OCI-LY7 (cell line): Measurements from ENCODE around the gene MED1. TPM values are rescaled to one million over a fixed set of nuclear protein-coding genes. Genes with fewer than 3 reads are reported as not detected.

ENCODE experiments used
- BruUV-seq: library from RNA; stranded (reverse); fragments of 400-500 nt; replicated peaks from 2 replicates; lab custom pipeline; 2021; lab: Mats Ljungman, UMichigan
- CTCF ChIA-PET: fragments of 300-600 bp; sonication (Branson Sonifier 250); formaldehyde crosslinking; loops from one replicate; lab custom pipeline; 2022; ENCODE audit warnings: antibody characterized with exemption; ENCODE audit not compliant: unreplicated experiment; lab: Charles Lee
- POLR2A ChIA-PET: fragments of 300-600 bp; sonication (Branson Sonifier 250); formaldehyde crosslinking; loops from one replicate; lab custom pipeline; 2022; ENCODE audit warnings: antibody characterized with exemption; lab: Charles Lee
- DNase-seq: peaks from one replicate; pipeline ENCODE4 v3.0.0-alpha.2; 2015; ENCODE audit warnings: low spot score
- H2AFZ ChIP-seq: fragments of 200-600 bp; sonication (generic), shearing (Covaris generic); 2 replicates; pipeline ENCODE4 v1.6.1; 2014; ENCODE audit warnings: mild to moderate bottlenecking, antibody characterized with exemption, low read length, moderate library complexity
- H3K27ac ChIP-seq: fragments of 200-600 bp; sonication (generic); 2 replicates; pipeline ENCODE4 v1.5.1; 2014; ENCODE audit warnings: mixed run types, low read depth, mild to moderate bottlenecking, moderate library complexity, low read length, inconsistent platforms; ENCODE audit not compliant: poor library complexity, severe bottlenecking
- H3K36me3 ChIP-seq: fragments of 200-600 bp; sonication (generic); 2 replicates; pipeline ENCODE4 v1.6.1; 2014; ENCODE audit warnings: mild to moderate bottlenecking, antibody characterized with exemption, low read length, moderate library complexity, mixed read lengths; ENCODE audit not compliant: insufficient read depth
- H3K4me1 ChIP-seq: fragments of 200-600 bp; sonication (generic); 2 replicates; pipeline ENCODE4 v1.5.1; 2014; ENCODE audit warnings: mild to moderate bottlenecking, low read length; ENCODE audit not compliant: insufficient read depth, poor library complexity, severe bottlenecking
- H3K4me2 ChIP-seq: fragments of 200-600 bp; sonication (generic); 2 replicates; pipeline ENCODE4 v1.6.1; 2014; ENCODE audit warnings: mild to moderate bottlenecking, low read length
- H3K4me3 ChIP-seq: fragments of 200-600 bp; sonication (generic); 2 replicates; pipeline ENCODE4 v1.5.1; 2014; ENCODE audit warnings: mild to moderate bottlenecking, low read depth, low read length; ENCODE audit not compliant: poor library complexity, severe bottlenecking
- H3K79me2 ChIP-seq: fragments of 200-600 bp; sonication (generic); 2 replicates; pipeline ENCODE4 v1.6.1; 2016; ENCODE audit warnings: low read depth, mild to moderate bottlenecking, low read length, moderate library complexity, mixed read lengths; ENCODE audit not compliant: insufficient read depth
- H3K9me2 ChIP-seq: fragments of 200-600 bp; sonication (generic); 2 replicates; pipeline ENCODE4 v1.6.1; 2016; ENCODE audit warnings: mild to moderate bottlenecking, low read length, mixed read lengths; ENCODE audit not compliant: insufficient read depth
- H3K9me3 ChIP-seq: fragments of 200-600 bp; sonication (generic); 2 replicates; pipeline ENCODE4 v1.6.1; 2014; ENCODE audit warnings: mild to moderate bottlenecking, mixed run types, low read length, mixed read lengths
- H4K20me1 ChIP-seq: fragments of 200-600 bp; sonication (generic); 2 replicates; pipeline ENCODE4 v1.6.1; 2014; ENCODE audit warnings: mild to moderate bottlenecking, antibody characterized with exemption, low read length, moderate library complexity, mixed read lengths; ENCODE audit not compliant: insufficient read depth
- CTCF ChIP-seq: fragments of 200-600 bp; sonication (generic); conservative IDR thresholded peaks from 2 replicates; pipeline ENCODE4 v1.5.1; 2014; ENCODE audit warnings: mild to moderate bottlenecking, antibody characterized with exemption, low read length, moderate library complexity, mixed read lengths
- EZH2phosphoT487 ChIP-seq: fragments of 200-600 bp; sonication (generic); IDR thresholded peaks from 2 replicates; pipeline ENCODE4 v1.6.1; 2018; ENCODE audit warnings: low read depth, borderline replicate concordance, mild to moderate bottlenecking, mixed run types, antibody characterized with exemption, low read length, moderate library complexity, mixed read lengths
- intact Hi-C: fragments of 100-400 bp; cut with micrococcal nuclease; formaldehyde crosslinking; loops from one replicate; pipeline ENCODE4 v1.10.0; 2022; ENCODE audit not compliant: unreplicated experiment
- total RNA-seq, 2 experiments: library from RNA; depleted of rRNA in 1 of 2; stranded (reverse); fragments of >200 nt in 1 of 2; shearing (Covaris generic) in 1 of 2; gene quantifications; 2 replicates each; pipeline ENCODE4 v1.2.3, GENCODE V29; 2014 to 2022

The MED1 gene
- total RNA-seq, 2 experiments from 2014 or later, result 32.2 to 73.4 TPM

DNA sequence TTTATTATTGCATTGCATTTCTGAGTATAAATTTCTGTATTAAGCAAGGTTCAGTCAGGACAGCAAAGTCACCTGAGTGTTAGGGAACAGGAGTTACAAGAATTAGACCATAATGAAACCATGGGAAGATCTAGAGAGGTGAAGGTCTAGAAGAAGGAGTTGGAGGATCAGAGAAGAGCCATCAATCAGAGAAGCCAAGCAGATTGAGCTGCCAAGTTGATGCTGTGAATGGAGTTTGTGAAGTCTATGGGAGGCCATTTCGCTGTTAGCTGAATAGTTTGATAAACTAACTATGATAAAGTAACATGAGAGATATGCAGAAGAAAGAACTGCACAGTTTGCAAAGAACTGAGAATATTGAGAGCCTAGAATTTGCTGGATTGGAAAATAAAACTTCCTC lies 90.0 kb downstream of the MED1 start:
- Histone ChIP-seq H3K79me2 (no peaks in the 10 kb centered on the region), H3K4me2 (no peak overlapping the region)

GRCh38 chr17:39360537-39360936 lies 90.5 kb downstream of the MED1 start:
- CTCF ChIA-PET, result no interaction called here
- TF ChIP-seq EZH2phosphoT487 (no peak), CTCF (no peak)
- no peaks in the 10 kb centered on the region for H3K79me2 ChIP-seq

More for the DNA sequence above, 90.0 kb downstream of the MED1 start:
- Histone ChIP-seq H3K27ac (no peak overlapping the region), H3K9me3 (no peaks in the 10 kb centered on the region), H3K4me1 (no peaks in the 10 kb centered on the region), H3K9me2 (no peaks in the 10 kb centered on the region), H3K36me3 (no peaks in the 10 kb centered on the region), H4K20me1 (no peaks in the 10 kb centered on the region), H2AFZ (no peak overlapping the region), H3K4me3 (no peak overlapping the region)
- POLR2A ChIA-PET, result interaction anchor here (0.5 kb wide), 2 partner anchors 118 to 325 kb away, joined by 3 to 6 read pairs; no protein-coding TSS in a partner anchor
- no TSS peak for BruUV-seq
- DNase-seq, result no peak
- intact Hi-C loops, result no loop called here
- TF ChIP-seq CTCF (no peak), EZH2phosphoT487 (no peak)
- CTCF ChIA-PET, result no interaction called here

DNA sequence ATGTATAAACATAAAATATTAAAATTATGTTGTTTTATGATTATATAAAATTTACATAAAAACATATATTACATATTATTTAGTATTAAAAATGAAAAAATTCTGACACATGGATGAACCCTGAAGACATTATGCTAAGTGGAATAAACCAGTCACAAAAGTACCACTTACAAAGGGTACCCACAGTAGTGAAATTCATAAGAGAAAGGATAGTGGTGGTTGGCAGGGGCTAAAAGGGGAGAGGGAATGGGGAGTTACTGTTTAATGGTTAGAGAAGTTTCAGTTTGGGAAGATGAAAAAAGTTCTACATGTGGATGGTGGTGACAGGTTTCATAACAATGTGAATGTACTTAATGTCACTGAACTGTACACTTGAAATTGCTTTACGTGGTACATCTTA lies 91.1 kb downstream of the MED1 start:
- TF ChIP-seq EZH2phosphoT487, result no peak
- no peak for TF ChIP-seq CTCF
- DNase-seq, result no peak
- no peaks in the 10 kb centered on the region for H3K4me1 ChIP-seq
- no peaks in the 10 kb centered on the region for H3K36me3 ChIP-seq
- H3K27ac ChIP-seq, result no peak overlapping the region
- intact Hi-C loops, result no loop called here
- H3K4me2 ChIP-seq, result no peak overlapping the region
- H3K9me2 ChIP-seq, result no peaks in the 10 kb centered on the region
- CTCF ChIA-PET, result no interaction called here
- BruUV-seq, result no TSS peak
- H3K4me3 ChIP-seq, result no peak overlapping the region
- no peak overlapping the region for H2AFZ ChIP-seq
- no peaks in the 10 kb centered on the region for H3K79me2 ChIP-seq
- H4K20me1 ChIP-seq, result no peaks in the 10 kb centered on the region
- no peaks in the 10 kb centered on the region for H3K9me3 ChIP-seq
- POLR2A ChIA-PET, result no interaction called here

More at GRCh38 chr17:39360537-39360936, 90.5 kb downstream of the MED1 start:
- no peak for DNase-seq
- Histone ChIP-seq H3K4me3 (no peak overlapping the region), H2AFZ (no peak overlapping the region), H3K27ac (no peak overlapping the region), H3K36me3 (no peaks in the 10 kb centered on the region), H4K20me1 (no peaks in the 10 kb centered on the region), H3K9me2 (no peaks in the 10 kb centered on the region), H3K4me2 (no peak overlapping the region), H3K4me1 (no peaks in the 10 kb centered on the region), H3K9me3 (no peaks in the 10 kb centered on the region)
- intact Hi-C loops, result no loop called here
- POLR2A ChIA-PET, result interaction anchor here (0.5 kb wide), 1 partner anchor 118 kb away, joined by 3 read pairs; no protein-coding TSS in a partner anchor
- no TSS peak for BruUV-seq
